HG03432 (cell line): ENCODE measurements around the gene NAPA.

ENCODE experiments used
- ATAC-seq: cut with Tn5 transposase; IDR thresholded peaks from one replicate; pipeline ENCODE4 v1.9.1; 2021; ENCODE audit warnings: mild to moderate bottlenecking, moderate library complexity; ENCODE audit not compliant: unreplicated experiment

The NAPA gene

DNA sequence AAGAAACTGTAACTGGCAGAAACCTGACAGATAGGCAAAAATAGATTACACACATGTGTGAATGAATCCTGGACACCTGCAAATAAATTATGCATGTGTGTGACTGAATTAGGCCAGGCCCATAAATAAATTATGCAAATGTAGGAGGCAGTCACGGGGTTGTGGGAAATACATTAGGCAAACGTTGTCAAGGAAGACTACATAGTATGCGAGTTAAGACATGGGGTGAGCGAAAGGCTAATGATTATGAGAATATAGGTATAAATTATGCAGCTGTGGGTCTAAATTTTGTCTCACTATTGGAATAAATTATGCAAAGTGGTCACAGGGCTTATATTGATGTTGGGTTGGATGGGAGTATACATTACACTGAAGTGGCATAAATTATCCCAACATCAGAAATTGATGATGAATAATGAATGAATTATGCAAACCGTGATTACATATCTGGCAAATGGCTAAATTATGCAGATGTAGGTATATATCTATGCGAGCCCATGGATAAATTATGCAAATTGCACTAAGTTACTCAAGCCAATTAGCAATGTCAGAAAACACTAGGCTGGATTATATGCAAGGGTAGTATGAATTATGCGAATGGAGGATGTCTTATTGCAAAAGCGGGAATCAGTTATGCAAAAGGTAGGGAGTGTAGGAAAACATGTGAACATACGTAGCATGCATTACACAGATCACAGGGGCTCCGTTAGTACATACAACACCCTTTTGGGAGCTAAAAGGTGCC is 50.0 kb downstream of the NAPA start:
- no peak for ATAC-seq

GRCh38 chr19:47461876-47462275 is 53.0 kb downstream of the NAPA start:
- ATAC-seq: no peak

DNA sequence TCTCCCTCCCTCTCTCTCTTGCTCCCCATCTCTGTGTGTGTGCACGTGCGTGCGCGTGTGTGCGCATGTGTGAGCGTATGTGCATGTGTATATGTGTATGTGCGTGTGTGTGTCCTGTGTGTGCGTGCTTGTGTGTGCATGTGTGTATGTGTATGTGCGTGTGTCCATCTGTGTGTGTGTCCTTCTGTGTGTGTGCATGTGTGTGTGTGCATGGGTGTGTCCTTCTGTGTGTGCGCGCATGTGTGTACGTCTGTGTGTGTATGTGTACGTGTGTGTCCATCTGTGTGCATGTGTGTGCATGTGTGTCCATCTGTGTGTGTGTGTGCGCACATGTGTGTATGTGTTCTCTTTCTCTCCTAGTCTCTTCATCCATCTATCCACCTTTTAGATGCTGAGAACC is 55.4 kb downstream of the NAPA start:
- no peak for ATAC-seq

GRCh38 chr19:47458672-47459071 is 56.2 kb downstream of the NAPA start:
- ATAC-seq: no peak

- ATAC-seq: no peak
These were observed 58.0 kb downstream of the NAPA start for GRCh38 chr19:47456721-47457474.

- no peak for ATAC-seq
These were observed 64.4 kb downstream of the NAPA start for GRCh38 chr19:47450478-47450877.

DNA sequence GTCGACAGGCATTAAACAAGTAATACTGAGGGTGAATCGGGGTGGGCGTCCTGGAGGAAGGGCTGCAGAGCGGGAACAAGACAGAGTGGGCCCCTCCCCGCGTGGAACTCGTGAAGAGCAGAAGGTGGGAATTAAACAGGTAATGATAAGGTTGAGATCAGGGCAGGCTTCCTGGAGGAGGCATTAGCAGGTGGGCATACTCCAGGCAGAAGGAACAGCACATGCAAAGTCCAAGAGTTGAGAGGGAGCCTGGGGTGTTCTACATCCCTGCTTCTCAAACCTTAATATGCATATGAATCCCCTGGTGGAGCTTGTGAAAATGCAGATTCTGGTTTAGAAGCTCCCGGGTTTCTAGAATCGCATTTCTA is 66.5 kb downstream of the NAPA start:
- no peak for ATAC-seq

- no peak for ATAC-seq
These were observed 67.1 kb downstream of the NAPA start for GRCh38 chr19:47447470-47448359.

- no peak for ATAC-seq
These were observed 68.1 kb downstream of the NAPA start for GRCh38 chr19:47446534-47447469.

DNA sequence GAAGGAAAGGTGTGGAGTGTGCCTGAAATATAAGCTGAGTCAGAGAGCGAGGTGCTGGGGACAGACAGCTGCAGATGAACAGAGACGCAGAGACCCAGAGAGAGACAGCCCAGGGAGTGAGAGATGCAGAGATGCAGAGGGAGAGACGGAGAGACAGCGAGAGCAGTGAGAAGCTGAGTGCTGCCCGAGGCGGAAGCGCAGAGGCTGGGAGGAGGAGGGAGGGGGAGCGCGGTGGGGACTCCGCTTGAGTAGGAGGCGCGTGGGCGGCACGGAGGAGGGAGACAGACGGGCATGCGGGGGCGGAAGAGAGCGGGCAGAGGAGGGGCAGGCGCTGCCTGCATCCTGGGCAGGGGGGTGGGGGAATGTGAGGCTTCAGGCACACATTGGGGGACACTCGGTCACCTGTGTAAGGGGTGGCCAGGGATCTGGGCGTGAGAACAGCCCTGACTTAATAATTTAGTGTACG is 68.9 kb downstream of the NAPA start:
- no peak for ATAC-seq

- no peak for ATAC-seq
These were observed 69.3 kb downstream of the NAPA start for GRCh38 chr19:47445527-47445926.

DNA sequence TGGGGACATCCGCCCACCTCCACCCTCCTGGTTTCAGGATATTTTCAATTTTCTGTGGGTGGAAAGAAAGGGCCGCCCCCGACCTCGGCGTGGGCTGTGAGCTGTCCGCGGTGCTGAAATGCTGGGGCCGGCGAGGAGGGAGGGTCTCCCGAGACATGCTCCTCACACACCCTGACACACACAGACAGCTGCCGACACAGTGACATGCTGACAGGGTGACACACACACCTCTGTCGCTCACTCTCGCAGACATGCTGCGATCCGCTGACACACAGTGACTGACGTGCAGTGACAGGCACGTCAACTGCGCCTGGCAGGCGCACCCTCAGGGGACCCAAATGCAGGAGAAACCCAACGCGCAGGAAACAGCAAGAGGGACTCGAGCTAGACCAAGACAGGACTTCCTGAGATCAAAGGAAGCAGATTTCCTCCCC is 70.5 kb downstream of the NAPA start:
- ATAC-seq: no peak

DNA sequence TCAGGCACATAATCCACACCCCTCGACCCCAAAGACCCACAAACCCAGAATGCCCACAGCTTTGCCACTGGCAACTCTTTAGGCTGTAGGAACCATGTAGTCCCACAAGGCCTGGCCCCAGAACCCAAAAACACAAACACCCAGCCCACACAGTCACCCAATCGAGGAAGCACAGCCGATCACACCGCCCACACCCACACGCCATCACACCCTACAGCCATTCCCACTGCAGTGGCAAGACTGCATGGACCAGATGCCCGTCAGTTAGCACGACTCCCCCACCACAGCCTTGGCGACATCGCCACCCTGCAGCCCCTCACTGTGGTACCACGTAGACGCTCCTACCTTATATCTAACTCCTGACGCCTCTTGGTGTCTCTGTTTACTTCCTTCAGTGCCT is 71.5 kb downstream of the NAPA start:
- ATAC-seq: no peak

- no peak for ATAC-seq
These were observed 76.1 kb downstream of the NAPA start for GRCh38 chr19:47438793-47439220.
